H9 (cell line): ENCODE measurements around the gene ANKRD44. TPM values are rescaled to one million over a fixed set of nuclear protein-coding genes. Genes with fewer than 3 reads are reported as not detected.

ENCODE experiments used
- DNase-seq: peaks from one replicate; pipeline ENCODE4 v3.0.0-alpha.2; 2017
- H2AFZ ChIP-seq: one replicate; pipeline ENCODE4 v1.6.1; 2013; ENCODE audit warnings: mild to moderate bottlenecking, low read length, control low read depth, moderate library complexity
- H2AK5ac ChIP-seq: 2 replicates; pipeline ENCODE4 v1.6.1; 2013; ENCODE audit warnings: low read length, control low read depth, mixed read lengths; ENCODE audit not compliant: insufficient read length
- H2BK120ac ChIP-seq: one replicate; pipeline ENCODE4 v1.6.1; 2013; ENCODE audit warnings: low read depth, mild to moderate bottlenecking, low read length, control low read depth, inconsistent platforms; ENCODE audit not compliant: poor library complexity, severe bottlenecking
- H2BK12ac ChIP-seq: 2 replicates; pipeline ENCODE4 v1.6.1; 2013; ENCODE audit warnings: low read length, control low read depth, mixed read lengths, low read depth; ENCODE audit not compliant: insufficient read length
- H2BK15ac ChIP-seq: 2 replicates; pipeline ENCODE4 v1.6.1; 2013; ENCODE audit warnings: low read depth, low read length, control low read depth
- H2BK20ac ChIP-seq: one replicate; pipeline ENCODE4 v1.6.1; 2013; ENCODE audit warnings: low read depth, mild to moderate bottlenecking, low read length, control low read depth, inconsistent platforms; ENCODE audit not compliant: poor library complexity, severe bottlenecking
- H2BK5ac ChIP-seq: 2 replicates; pipeline ENCODE4 v1.6.1; 2013; ENCODE audit warnings: low read length, control low read depth, mixed read lengths; ENCODE audit not compliant: insufficient read length
- H3K14ac ChIP-seq: 2 replicates; pipeline ENCODE4 v1.6.1; 2013; ENCODE audit warnings: low read length, control low read depth; ENCODE audit not compliant: insufficient read depth
- H3K18ac ChIP-seq: 2 replicates; pipeline ENCODE4 v1.6.1; 2013; ENCODE audit warnings: low read depth, mild to moderate bottlenecking, mixed read lengths, low read length, control low read depth; ENCODE audit not compliant: insufficient read length
- H3K23ac ChIP-seq: 2 replicates; pipeline ENCODE4 v1.6.1; 2013; ENCODE audit warnings: low read length, control low read depth, mixed read lengths, low read depth; ENCODE audit not compliant: insufficient read length
- H3K23me2 ChIP-seq: 2 replicates; pipeline ENCODE4 v1.6.1; 2013; ENCODE audit warnings: low read depth, mild to moderate bottlenecking, mixed read lengths, low read length, control low read depth; ENCODE audit not compliant: insufficient read length, poor library complexity, severe bottlenecking
- H3K27ac ChIP-seq: 2 replicates; pipeline ENCODE4 v1.5.1; 2013; ENCODE audit warnings: low read length, control low read depth, mixed read lengths, low read depth; ENCODE audit not compliant: insufficient read length
- H3K27me3 ChIP-seq: 2 replicates; pipeline ENCODE4 v1.6.1; 2013; ENCODE audit warnings: low read length, control low read depth, inconsistent platforms; ENCODE audit not compliant: insufficient read depth
- H3K4ac ChIP-seq: 2 replicates; pipeline ENCODE4 v1.6.1; 2013; ENCODE audit warnings: low read depth, mild to moderate bottlenecking, control low read depth, inconsistent platforms, low read length, moderate library complexity
- H3K4me1 ChIP-seq: 2 replicates; pipeline ENCODE4 v1.6.1; 2013; ENCODE audit warnings: low read length, control low read depth, inconsistent platforms; ENCODE audit not compliant: insufficient read depth
- H3K4me2 ChIP-seq: 2 replicates; pipeline ENCODE4 v1.6.1; 2013; ENCODE audit warnings: low read length, control low read depth, mixed read lengths; ENCODE audit not compliant: insufficient read length, insufficient read depth
- H3K56ac ChIP-seq: 2 replicates; pipeline ENCODE4 v1.6.1; 2013; ENCODE audit warnings: low read depth, mild to moderate bottlenecking, mixed read lengths, low read length, control low read depth; ENCODE audit not compliant: insufficient read length
- H3K79me1 ChIP-seq: 2 replicates; pipeline ENCODE4 v1.6.1; 2013; ENCODE audit warnings: low read depth, mild to moderate bottlenecking, moderate library complexity, low read length, control low read depth, inconsistent platforms; ENCODE audit not compliant: insufficient read depth, poor library complexity, severe bottlenecking
- H3K79me2 ChIP-seq: 2 replicates; pipeline ENCODE4 v1.6.1; 2013; ENCODE audit warnings: low read length, control low read depth, inconsistent platforms; ENCODE audit not compliant: insufficient read depth
- H3K9ac ChIP-seq: 2 replicates; pipeline ENCODE4 v1.6.1; 2013; ENCODE audit warnings: low read length, control low read depth, mixed read lengths; ENCODE audit not compliant: insufficient read length; ENCODE audit errors: extremely low read depth
- H3K9me3 ChIP-seq: one replicate; pipeline ENCODE4 v1.6.1; 2013; ENCODE audit warnings: low read depth, low read length, inconsistent platforms; ENCODE audit not compliant: control insufficient read depth
- H3T11ph ChIP-seq: one replicate; pipeline ENCODE4 v1.6.1; 2013; ENCODE audit warnings: mild to moderate bottlenecking, low read length, control low read depth, inconsistent platforms
- H4K20me1 ChIP-seq: one replicate; pipeline ENCODE4 v1.6.1; 2013; ENCODE audit not compliant: control insufficient read depth, insufficient read length, insufficient read depth
- H4K5ac ChIP-seq: 2 replicates; pipeline ENCODE4 v1.6.1; 2013; ENCODE audit warnings: low read depth, mild to moderate bottlenecking, mixed read lengths, low read length, control low read depth; ENCODE audit not compliant: insufficient read length
- H4K8ac ChIP-seq: replicated peaks from 2 replicates; pipeline ENCODE4 v1.6.1; 2013; ENCODE audit warnings: low read length, control low read depth, mixed read lengths, low read depth; ENCODE audit not compliant: insufficient read length
- H4K91ac ChIP-seq: 2 replicates; pipeline ENCODE4 v1.6.1; 2013; ENCODE audit warnings: low read depth, mild to moderate bottlenecking, moderate library complexity, mixed read lengths, low read length, control low read depth; ENCODE audit not compliant: insufficient read length
- H3K27ac Mint-ChIP-seq, 3 experiments: 2 replicates in 2 of 3; 3 replicates in 1 of 3; pipeline ENCODE4 v1.8.0; 2020 to 2021; ENCODE audit warnings: mixed read lengths in 3 of 3, mild to moderate bottlenecking in 1 of 3, moderate library complexity in 1 of 3
- H3K27me3 Mint-ChIP-seq: 2 replicates; pipeline ENCODE4 v1.8.0; 2021; ENCODE audit warnings: low read depth, mild to moderate bottlenecking, moderate library complexity, mixed read lengths
- H3K36me3 Mint-ChIP-seq, 3 experiments: 2 replicates in 2 of 3; 3 replicates in 1 of 3; pipeline ENCODE4 v1.8.0; 2020 to 2021; ENCODE audit warnings: low read depth in 3 of 3, mixed read lengths in 3 of 3; ENCODE audit not compliant: insufficient read depth in 1 of 3
- H3K4me1 Mint-ChIP-seq, 2 experiments: 2 replicates each; pipeline ENCODE4 v1.8.0; 2020; ENCODE audit warnings: mixed read lengths in 2 of 2
- H3K4me3 Mint-ChIP-seq, 2 experiments: 2 replicates in 1 of 2; 3 replicates in 1 of 2; pipeline ENCODE4 v1.8.0; 2020 to 2021; ENCODE audit warnings: mild to moderate bottlenecking in 2 of 2, mixed read lengths in 2 of 2, moderate library complexity in 1 of 2
- H3K9me3 Mint-ChIP-seq, 2 experiments: 2 replicates in 1 of 2; 3 replicates in 1 of 2; pipeline ENCODE4 v1.8.0; 2020; ENCODE audit warnings: mild to moderate bottlenecking in 2 of 2, mixed read lengths in 2 of 2, moderate library complexity in 1 of 2
- WGBS: extraction: QIAGEN DNeasy Blood & Tissue Kit; methylation state at CpG from one replicate; pipeline ENCODE4 v1.1.7; 2013; ENCODE audit warnings: missing lambda C conversion rate, low lambda C conversion rate, mixed read lengths; ENCODE audit not compliant: insufficient read length; ENCODE audit errors: extremely low coverage; 5-methylcytosine and 5-hydroxymethylcytosine counted together
- total RNA-seq: library from RNA; stranded (reverse); gene quantifications from 2 replicates; pipeline ENCODE4 v1.2.1, GENCODE V29; 2021
- TF ChIP-seq, protein P1 (sequence below): fragments of 200-600 bp; sonication (generic); conservative IDR thresholded peaks from 3 replicates; pipeline ENCODE4 v1.8.0; 2021; ENCODE audit warnings: antibody characterized with exemption, mild to moderate bottlenecking

Gene ANKRD44
- total RNA-seq, 1 experiment from 2014 or later, result 1.9 TPM

- H3K4me2 ChIP-seq, result no peak overlapping the region
- no peaks in the 10 kb centered on the region for H3K79me1 ChIP-seq
- H3K27me3 ChIP-seq, result no peaks in the 10 kb centered on the region
- H3K4me3 Mint-ChIP-seq, result no peak overlapping the region
- no peak overlapping the region for H2BK12ac ChIP-seq
- H3K4ac ChIP-seq, result no peak overlapping the region
- no peaks in the 10 kb centered on the region for H3K4me1 ChIP-seq
- H4K91ac ChIP-seq, result no peak overlapping the region
- no peak overlapping the region for H3K9ac ChIP-seq
- H2BK20ac ChIP-seq, result no peak overlapping the region
- no peak for DNase-seq
- H3K27me3 Mint-ChIP-seq, result no peaks in the 10 kb centered on the region
- H2AFZ ChIP-seq, result no peak overlapping the region
- TF ChIP-seq, protein P1, sequence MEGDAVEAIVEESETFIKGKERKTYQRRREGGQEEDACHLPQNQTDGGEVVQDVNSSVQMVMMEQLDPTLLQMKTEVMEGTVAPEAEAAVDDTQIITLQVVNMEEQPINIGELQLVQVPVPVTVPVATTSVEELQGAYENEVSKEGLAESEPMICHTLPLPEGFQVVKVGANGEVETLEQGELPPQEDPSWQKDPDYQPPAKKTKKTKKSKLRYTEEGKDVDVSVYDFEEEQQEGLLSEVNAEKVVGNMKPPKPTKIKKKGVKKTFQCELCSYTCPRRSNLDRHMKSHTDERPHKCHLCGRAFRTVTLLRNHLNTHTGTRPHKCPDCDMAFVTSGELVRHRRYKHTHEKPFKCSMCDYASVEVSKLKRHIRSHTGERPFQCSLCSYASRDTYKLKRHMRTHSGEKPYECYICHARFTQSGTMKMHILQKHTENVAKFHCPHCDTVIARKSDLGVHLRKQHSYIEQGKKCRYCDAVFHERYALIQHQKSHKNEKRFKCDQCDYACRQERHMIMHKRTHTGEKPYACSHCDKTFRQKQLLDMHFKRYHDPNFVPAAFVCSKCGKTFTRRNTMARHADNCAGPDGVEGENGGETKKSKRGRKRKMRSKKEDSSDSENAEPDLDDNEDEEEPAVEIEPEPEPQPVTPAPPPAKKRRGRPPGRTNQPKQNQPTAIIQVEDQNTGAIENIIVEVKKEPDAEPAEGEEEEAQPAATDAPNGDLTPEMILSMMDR, result no peak
- H3T11ph ChIP-seq, result no peak overlapping the region
- H3K18ac ChIP-seq, result no peak overlapping the region
- no peak overlapping the region for H4K8ac ChIP-seq
- no peaks in the 10 kb centered on the region for H3K9me3 ChIP-seq
- no peaks in the 10 kb centered on the region for H3K23me2 ChIP-seq
- no peak overlapping the region for H2BK120ac ChIP-seq
- no peaks in the 10 kb centered on the region for H3K79me2 ChIP-seq
- no peak overlapping the region for H3K27ac Mint-ChIP-seq
- H2BK15ac ChIP-seq, result no peak overlapping the region
- no peak overlapping the region for H2BK5ac ChIP-seq
- no peaks in the 10 kb centered on the region for H3K9me3 Mint-ChIP-seq
- no peak overlapping the region for H2AK5ac ChIP-seq
- no peaks in the 10 kb centered on the region for H4K20me1 ChIP-seq
- no peak overlapping the region for H3K27ac ChIP-seq
- H3K56ac ChIP-seq, result no peak overlapping the region
- no peak overlapping the region for H4K5ac ChIP-seq
- peaks cover 0 to 1% of the 10 kb centered on the region in 2 experiments; a peak in 3 of 4 replicates for H3K4me1 Mint-ChIP-seq
- H3K14ac ChIP-seq, result no peak overlapping the region
- H3K36me3 Mint-ChIP-seq, result no peaks in the 10 kb centered on the region
- WGBS, result no CpG with 5 or more reads among the region's 2 CpGs
- H3K23ac ChIP-seq, result no peak overlapping the region
Measured at GRCh38 chr2:197075281-197075680, 235.3 kb downstream of the ANKRD44 start.
